Activated naive CD4-positive, alpha-beta T cell treated with Interleukin-2 at 50 U/mL for 16 hours (primary cell): ENCODE data around the gene NUP62.
"Not testable (repeated sequence)": the region's sequence is repeated elsewhere in the genome, so short reads cannot be mapped to it uniquely, and the experiment has no call there.

Source experiments
- DNase-seq: peaks from one replicate; pipeline ENCODE4 v3.0.0-alpha.2; 2020

Gene NUP62

DNA sequence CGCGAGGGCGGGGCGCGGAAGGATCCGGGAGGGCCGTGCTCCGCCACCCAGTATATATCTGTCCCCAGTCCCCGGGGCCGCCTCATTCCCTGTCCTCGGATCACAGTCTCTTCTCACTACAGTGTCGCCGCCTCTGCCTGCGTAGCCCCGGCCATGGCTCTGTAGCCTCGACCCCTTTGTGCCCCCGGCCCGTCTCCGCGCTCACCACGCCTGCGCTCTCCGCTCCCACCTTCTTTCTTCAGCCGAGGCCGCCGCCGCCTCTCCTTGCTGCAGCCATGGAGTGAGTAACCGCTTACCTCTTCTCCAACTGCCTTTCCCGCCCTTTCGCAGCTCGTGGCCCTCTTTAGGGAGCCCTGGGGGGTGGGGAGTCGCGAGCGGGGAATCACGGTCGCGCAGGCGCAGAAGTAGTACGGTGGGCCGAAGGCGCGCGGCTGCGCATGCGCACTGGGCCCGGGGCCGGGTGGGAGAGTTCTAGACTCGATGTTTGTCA is at the start of gene NUP62, which contains the start of gene ATF5:
Gene NUP62 (minus strand): TSS at position 384 of the 490 bp plus-strand sequence. CDS start 19,697 bp downstream, outside the sequence.
Gene ATF5 (plus strand): TSS at position 85 of the 490 bp plus-strand sequence. CDS start 1,646 bp downstream, outside the sequence.
- peak; percentile 90 for DNase-seq

- DNase-seq, result no peak
These were observed 49.0 kb upstream of the NUP62 start for GRCh38 chr19:49978324-49978723.

GRCh38 chr19:49977881-49978280 is 48.6 kb upstream of the NUP62 start:
- DNase-seq, result no peak

DNA sequence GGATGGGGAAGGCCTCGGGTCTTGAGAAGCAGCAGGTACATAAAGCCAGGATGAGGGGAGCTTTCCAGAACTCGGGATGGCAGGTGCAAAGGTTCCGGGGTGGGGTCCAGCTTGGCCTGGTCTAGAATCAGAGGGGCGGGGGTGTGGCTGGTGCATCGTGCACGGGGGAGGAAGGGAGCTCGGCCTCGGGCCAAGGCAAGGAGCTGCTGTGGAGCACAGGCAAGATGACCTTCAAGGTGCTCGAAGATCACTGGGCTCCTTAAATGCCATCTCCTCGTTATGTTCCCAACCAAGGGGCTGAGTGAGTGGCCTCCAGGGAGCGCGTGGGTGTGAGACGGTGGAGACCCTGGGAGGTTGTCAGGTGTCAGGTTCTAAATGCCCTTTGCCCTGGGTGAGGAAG is 47.8 kb upstream of the NUP62 start:
- DNase-seq, result no peak

- DNase-seq, result no peak
These were observed 47.2 kb upstream of the NUP62 start for GRCh38 chr19:49976496-49976895.

DNA sequence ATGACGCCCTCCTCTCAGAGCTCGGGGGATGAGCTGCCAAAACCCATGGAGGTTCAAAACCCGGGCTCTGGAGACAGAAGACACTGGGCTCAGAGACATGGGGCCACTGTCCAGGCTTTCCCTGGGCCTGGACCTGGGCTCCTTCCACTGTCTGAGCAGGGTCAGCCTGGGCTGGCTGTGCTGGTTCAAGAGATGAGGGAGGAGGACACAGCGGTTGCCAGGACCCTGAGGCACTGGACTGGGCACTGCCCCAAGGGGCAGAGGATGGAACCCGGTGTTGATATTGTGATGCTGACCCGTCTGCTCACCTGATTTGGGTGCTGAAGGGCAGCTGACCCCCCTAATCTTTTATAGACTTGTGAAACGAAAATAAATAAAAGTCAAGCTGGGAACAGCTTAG is 45.7 kb upstream of the NUP62 start:
- no peak for DNase-seq

GRCh38 chr19:49973987-49974386 is 44.7 kb upstream of the NUP62 start:
- DNase-seq, result no peak

GRCh38 chr19:49972841-49973240 is 43.5 kb upstream of the NUP62 start:
- no peak for DNase-seq

DNA sequence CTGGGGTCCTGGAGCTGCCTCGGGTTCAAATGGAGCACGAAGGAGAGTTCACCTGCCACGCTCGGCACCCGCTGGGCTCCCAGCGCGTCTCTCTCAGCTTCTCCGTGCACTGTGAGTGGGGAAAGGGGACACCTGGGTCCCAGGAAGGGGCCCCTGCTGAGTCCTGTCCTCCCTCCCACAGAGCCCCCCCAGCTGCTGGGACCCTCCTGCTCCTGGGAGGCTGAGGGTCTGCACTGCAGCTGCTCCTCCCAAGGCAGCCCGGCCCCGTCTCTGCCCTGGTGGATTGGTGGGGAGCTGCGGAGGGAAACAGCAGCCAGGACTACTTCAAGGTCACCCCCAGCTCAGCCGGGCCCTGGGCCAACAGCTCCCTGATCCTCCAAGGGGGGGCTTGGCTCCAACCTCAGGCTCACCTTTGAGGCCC is 42.7 kb upstream of the NUP62 start:
- DNase-seq, result no peak

- DNase-seq, result not testable (repeated sequence)
These were observed 40.1 kb upstream of the NUP62 start for GRCh38 chr19:49969355-49969754.

DNA sequence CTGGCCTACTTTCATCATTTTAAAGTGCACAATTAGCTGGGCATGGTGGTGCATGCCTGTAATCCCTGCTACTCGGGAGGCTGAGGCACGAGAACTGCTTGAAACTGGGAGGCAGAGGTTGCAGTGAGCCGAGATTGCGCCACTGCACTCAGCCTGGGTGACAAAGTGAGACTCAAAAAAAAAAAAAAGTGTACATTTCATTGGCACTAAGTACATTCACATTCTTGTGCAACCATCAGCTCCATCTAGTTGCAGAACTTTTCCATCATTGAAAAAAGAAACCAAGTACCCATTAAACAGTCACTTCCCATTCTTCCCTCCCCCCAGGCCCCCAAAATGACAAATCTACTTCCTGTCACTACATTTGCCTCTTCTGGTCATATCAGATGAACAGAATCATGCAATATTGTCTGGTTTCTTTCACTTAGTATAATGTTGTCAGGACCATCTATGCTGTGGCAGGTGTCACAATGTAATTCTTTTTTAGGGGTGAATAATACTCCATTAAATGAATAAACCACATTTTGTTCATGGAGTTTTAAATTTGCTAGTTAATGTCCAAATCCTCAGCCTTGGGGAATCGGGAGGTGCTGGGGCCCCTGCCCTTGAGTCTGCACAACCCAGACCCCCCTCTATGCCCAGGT is 39.1 kb upstream of the NUP62 start:
- DNase-seq, result no peak

DNA sequence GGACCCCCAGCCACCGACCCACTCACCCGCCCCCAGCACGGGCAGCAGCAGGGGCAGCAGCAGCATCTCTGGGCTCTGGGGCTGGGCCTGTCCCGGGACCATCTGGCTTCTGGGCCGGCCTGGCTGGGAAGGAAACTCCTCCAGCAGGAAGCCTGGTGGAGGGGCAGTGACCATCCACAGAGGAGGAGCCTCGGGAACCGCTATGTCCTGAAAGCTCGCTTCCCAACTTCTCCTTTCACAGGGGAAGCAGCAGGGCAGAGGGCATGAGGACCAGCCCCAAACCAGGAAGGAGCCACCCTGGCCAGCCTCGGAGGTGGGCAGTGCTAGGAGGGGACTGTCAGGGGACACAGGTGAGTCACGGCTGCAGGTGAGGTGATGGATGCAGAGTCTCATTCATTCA is 31.7 kb upstream of the NUP62 start, which contains the start of gene SIGLEC11:
Gene SIGLEC11 (minus strand): TSS at position 193 of the 400 bp plus-strand sequence. CDS start 91 bp downstream, at position 102.
- DNase-seq, result not testable (repeated sequence)

- DNase-seq, result not testable (repeated sequence)
These were observed 30.6 kb upstream of the NUP62 start for GRCh38 chr19:49959892-49960291.

GRCh38 chr19:49958596-49958995 is 29.3 kb upstream of the NUP62 start:
- DNase-seq, result not testable (repeated sequence)

- DNase-seq, result not testable (repeated sequence)
These were observed 28.8 kb upstream of the NUP62 start for GRCh38 chr19:49958144-49958543.

DNA sequence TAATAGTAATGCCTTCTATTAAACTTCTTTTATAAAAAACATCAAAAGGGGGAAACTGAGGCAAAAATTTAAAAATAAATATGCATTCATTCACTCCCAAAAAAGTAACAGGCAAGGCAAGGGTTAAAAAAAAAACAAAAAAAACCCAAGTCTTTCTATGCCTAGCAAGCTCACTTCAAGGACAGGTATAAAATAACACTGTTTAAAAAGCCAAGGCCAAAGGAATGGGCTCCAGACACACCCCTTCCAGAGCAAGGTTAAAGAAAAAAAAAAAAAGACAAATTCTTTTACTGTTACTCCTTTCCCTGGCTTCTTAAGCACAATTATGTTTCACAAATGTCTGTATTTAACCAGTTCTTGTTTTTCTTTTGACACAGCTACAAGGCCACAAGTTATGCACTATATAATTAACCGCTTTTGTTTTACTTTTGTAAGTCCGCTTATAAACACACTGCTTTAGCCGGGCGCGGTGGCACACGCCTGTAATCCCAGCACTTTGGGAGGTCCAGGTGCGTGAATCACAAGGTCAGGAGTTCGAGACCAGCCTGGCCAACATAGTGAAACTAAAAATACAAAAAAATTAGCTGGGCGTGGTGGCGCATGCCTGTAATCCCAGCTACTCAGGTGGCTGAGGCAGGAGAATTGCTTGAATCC is 28.1 kb upstream of the NUP62 start:
- no peak for DNase-seq

DNA sequence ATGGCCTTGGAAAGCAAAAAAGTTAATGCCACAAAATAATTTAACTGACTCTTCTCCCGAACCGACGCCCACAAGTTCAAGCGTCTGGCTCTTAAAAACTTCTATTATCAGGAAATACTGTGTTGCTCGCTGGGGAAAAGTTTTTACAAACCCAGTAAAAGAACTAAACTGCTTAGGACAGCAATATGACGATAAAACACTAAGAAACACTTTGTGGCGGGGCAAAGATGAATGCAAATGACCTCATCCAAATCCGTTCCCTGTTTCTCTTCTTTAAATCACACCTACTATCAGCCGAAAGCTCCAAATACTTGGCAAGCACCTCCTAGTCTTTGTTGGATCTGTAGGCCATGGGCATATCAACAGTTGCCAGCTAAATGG is 26.8 kb upstream of the NUP62 start:
- DNase-seq, result no peak

DNA sequence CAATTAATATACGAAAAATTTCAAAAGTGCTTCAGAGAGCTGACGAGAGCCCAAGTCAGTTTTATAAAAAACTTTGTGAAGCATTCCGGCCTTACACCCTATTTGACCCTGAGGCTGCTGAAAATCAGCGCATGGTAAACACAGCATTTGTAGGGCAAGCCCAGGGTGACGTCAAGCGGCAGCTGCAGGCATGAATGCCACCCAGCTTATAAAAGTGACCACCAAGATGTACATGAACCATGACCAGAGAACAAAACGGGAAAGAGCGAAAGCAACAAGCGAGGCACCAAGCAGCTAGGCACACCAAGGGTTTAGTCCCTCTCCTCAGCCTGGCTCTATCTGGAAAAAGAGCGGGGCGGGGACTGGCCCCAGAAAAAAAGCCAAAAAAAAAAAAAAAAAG is 25.6 kb upstream of the NUP62 start:
- DNase-seq, result no peak

DNA sequence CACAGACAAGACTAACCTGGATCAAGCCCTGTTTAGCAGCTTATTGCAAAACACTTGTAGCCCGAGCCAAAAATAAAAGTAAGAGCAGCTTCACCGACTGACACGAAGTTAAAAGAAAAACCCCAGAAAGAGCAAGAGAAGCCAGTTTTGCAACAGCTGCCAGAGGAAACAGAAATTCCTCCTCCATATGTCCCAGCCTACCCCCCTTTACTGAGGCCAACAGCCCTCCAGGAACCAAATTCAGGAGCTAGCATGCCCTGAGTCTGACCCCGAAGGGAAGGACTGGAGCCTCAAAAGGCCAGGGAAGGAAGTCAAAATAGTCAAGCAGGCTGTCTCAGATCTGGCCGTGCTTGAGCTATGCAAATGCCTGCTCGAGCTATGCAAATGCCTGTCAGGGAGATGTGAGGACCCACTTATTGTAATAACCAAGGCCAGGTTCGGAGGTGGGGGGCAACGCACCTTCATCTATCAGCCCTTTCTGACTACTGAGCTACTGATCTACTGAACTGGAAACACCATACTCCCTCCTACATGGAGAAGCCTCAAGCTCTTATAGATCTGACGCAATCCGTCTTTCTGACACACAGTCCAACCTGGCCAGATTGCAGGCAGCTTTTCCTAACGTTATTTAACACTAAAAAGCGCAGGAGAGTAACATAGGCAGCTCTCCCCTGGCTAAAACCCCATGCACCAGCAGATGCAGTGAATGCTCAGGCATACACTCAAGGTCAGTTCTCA is 25.0 kb upstream of the NUP62 start:
- DNase-seq, result no peak

- no peak for DNase-seq
These were observed 24.1 kb upstream of the NUP62 start for GRCh38 chr19:49953416-49953815.

- DNase-seq, result no peak
These were observed 23.6 kb upstream of the NUP62 start for GRCh38 chr19:49952906-49953305.

- DNase-seq, result no peak
These were observed 23.2 kb upstream of the NUP62 start for GRCh38 chr19:49952479-49952836.

DNA sequence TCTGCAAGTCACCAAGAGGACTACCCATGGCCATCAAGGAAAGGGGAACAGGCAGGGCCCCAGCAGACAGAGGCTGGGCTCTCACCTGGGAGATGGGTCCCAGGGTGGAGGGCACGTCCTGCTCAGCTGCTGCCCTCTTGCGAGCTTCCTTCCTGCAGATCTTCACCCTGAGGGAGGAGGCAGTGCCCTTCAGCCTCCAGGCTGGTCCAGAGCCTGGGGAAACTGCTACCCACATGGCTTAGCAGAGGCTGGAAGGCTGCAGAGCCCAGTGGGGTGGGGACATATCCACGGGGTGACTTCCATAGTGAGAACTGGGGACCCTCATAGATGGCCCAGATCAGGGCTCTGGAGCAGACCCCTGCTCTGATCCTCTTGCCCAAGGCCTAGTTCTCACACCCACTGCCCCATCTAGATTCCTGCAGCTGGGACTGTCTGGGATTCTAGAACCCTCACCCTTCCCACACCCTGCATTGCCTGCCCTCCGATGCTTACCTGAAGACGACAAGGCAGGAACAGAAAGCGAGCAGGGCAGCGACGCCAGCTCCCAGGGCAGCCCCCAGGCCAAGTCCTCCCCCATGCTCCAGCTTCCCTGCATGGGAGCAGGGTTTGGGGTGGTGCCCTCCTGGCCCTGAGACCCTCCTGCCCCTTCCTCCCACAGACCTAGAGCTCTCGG is 22.6 kb upstream of the NUP62 start:
- no peak for DNase-seq
